Measurements from ENCODE around the gene GPNMB.
"Not testable (repeated sequence)": the region's sequence is repeated elsewhere in the genome, so short reads cannot be mapped to it uniquely, and the experiment has no call there.

The GPNMB gene

GRCh38 chr7:23246555-23246954, at the start of gene GPNMB:
Gene GPNMB (plus strand): TSS chr7:23246775. CDS start chr7:23246858, 83 bp downstream.
- peak; percentile 23 for DNase-seq

GRCh38 chr7:23197745-23198144, 48.8 kb upstream of the GPNMB start:
- DNase-seq, result not testable (repeated sequence)

- DNase-seq, result no peak
Measured at GRCh38 chr7:23200331-23200730, 46.2 kb upstream of the GPNMB start.

GRCh38 chr7:23204241-23204640, 42.3 kb upstream of the GPNMB start:
- no peak for DNase-seq

- DNase-seq, result no peak
Measured at GRCh38 chr7:23205577-23205908, 41.0 kb upstream of the GPNMB start.

DNA sequence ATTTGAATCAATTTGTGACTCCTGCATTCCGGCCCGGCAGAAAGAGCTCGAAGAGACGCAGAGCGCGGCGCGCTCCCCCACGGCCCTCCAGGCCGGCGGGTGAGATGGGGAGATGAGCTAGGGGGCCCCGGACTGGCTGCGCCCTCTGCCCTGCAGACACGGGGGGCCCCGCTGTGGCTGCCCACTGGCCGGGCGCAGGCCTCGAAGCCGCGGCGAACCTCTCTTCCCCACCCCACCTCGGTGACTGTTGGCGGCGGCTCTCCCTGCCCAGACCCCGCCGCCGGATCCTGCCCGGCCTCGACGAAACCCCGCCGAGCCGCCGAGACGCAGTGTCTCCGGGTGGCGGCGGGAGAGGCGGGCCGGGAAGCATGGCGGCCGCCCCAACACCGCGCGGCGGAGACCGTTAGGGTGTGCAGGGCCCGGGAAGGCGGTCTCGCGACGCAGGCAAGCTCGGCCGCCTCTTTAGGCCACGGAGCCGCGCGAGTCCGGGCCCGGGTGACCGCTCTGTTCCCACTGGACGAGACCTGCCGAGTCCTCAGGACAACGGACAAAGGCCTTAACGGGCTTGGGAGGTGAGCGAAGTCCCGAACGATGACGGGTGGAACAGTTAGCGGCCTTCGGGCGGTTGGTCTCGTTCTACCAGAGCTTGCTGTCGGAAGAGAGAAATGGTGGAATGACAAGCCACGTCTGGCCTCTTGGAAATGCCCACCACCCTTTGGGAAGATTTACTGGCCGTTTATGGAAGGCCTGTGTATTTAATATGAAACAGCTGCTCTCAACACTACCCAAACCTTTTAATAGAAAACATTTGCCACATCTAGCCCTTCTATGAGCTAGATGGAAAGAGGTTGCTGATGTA, 40.4 kb upstream of the GPNMB start:
- DNase-seq, result no peak

- no peak for DNase-seq
Measured at GRCh38 chr7:23207021-23207420, 39.6 kb upstream of the GPNMB start.

- DNase-seq, result no peak
Measured at GRCh38 chr7:23207884-23208283, 38.7 kb upstream of the GPNMB start.

DNA sequence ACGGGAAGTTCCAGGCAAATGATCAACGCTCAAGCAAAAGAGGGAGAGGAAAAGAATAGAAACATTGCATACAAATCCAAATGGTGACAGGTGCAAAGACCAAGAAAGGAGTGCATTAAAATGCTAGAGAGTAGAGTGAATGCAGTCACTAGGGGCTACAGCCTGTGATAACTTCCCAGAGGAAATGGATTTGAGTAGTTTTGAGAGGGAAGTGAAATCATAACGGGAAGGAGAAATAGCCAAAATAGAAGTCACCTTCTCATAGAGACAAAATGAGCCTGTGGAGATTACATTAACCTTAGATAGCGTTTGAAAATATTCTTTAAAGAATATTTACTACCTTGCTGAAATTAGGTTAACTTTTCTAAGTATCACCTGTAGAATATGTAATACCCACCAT, 38.3 kb upstream of the GPNMB start:
- no peak for DNase-seq

- no peak for DNase-seq
Measured at GRCh38 chr7:23210506-23210905, 36.1 kb upstream of the GPNMB start.

GRCh38 chr7:23211589-23211988, 35.0 kb upstream of the GPNMB start:
- no peak for DNase-seq

GRCh38 chr7:23212395-23212794, 34.2 kb upstream of the GPNMB start:
- DNase-seq, result no peak

DNA sequence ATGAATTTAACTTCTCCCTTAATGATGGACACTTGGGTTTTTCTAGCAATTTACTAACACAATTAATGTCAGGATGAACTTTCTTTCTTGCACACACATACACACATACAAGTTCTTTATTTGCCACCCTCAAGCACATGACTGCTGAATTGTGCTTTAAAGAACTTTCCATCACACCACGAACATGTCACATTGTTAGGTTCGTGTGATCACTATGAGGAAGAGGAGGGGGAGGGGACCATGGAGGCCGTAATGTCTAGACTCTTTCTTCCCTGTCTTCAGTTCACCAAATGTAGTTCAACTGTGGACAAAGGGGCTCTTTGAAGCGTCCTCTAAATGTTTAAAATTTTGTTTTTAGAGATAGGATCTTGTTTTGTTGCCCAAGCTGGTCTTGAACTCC, 33.7 kb upstream of the GPNMB start:
- no peak for DNase-seq

- DNase-seq, result no peak
Measured at GRCh38 chr7:23213755-23214154, 32.8 kb upstream of the GPNMB start.

DNA sequence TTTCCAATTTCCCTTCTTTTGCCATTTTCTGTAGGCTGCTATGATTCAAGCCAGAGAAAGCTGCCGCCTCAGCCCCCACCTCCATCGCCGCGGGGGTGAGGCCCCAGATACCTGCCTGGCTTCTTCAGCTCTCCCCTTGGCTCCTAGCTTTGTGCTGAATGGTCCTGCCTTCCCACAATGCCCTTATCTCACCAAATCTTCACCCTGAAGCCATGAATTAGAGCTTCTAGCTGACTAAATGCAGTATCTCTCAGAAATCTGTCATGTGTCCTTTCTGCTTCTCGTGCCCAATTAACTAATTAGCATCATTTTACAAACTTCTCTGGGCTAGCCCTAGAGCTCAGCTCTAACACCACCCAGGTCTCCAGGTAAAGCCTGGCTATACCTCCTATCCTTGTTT, 32.2 kb upstream of the GPNMB start:
- DNase-seq, result no peak

DNA sequence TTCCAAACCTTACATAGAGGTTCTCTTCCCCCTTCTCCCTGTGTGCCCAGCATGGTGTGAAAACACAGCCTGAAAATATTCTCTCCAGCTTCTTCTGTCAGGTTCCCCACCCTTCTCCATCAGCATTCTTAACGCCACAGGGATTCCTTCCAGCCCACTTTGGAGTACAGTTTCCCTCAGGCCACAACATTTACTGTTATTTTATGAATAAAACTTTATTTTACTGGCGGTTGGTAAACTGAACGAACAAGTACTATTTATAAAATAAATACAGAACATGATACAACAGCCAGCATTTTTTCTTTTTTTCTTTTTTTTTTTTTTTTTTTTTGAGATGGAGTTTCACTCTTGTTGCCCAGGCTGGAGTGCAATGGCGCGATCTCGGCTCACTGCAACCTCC, 31.6 kb upstream of the GPNMB start:
- DNase-seq, result no peak

GRCh38 chr7:23216021-23216420, 30.6 kb upstream of the GPNMB start:
- DNase-seq, result no peak

DNA sequence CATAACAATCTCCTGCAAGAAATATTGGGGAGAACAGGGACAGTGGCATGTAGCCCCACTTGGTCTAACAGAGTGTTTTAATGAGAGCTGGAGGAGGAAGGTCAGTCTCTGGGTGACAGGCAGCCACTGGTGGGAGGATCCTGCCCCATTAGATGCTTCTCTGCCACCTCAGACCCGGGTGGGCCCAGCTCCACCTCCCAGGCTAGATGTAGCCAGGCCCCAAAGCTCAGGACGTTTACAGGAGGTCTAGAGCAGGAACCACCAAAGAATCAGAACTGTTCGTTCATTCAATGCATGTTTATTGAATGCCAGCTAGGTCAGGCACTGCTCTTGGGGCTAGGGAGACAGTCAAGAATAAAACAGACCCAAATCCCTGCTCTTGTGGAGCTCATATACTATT, 28.4 kb upstream of the GPNMB start:
- no peak for DNase-seq

DNA sequence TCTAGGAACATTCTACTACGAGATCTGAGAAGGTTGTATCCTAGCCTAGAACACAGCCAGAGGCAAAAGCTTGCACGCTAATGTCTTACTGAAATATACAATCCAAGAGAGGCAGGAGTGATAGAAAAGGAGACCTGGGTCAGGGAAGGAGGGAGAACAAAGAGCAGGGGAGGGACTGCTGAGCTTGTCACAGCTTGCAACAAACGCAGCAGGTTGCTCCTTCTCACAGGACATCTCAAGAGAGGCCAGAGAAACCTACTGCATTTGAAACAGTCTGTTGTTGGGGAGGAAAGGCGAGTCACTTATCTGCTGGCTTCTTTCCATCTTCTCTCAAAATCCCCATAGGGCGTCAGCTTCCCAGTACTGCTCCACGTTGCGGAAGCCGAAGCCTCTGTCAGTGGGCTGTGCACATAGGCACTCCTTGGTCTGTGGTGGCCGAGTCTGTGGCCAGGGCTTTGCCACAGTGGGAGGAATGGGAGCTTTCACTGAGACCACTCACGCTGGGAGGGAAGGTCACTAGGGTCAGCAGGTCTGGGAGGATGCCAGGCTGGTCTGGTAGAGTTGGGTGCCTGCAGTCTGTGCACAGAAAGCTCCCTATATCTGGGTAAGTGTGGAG, 25.8 kb upstream of the GPNMB start:
- DNase-seq, result no peak

DNA sequence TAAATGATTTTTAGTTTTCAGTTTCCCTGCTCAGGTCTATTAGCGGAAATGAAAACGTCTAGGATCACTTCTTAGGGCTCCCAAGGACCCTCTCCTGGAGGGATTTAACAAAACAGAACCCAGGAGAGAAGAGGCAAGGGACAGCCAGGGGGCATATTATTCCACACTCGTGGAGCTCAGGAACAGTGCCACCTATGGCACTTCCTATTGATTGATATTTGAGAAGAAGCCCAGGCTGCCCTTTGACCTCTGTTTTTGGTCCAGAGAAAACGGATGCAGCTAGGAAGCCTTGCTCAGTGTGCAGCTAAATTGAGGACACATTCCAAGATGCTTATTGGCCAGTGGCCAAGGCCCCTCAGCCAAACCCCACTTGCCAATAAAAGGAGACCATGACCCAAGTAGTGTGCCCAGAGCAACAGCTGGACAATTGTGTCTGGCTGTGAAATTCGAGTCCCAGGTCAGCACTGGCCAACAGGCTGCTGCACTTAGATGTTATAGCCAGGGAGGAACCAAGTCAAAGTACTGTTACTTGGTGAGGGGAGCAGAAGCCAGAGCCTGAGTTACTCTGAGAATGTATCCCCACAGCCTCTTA, 24.0 kb upstream of the GPNMB start:
- DNase-seq, result no peak

- DNase-seq, result not testable (repeated sequence)
Measured at GRCh38 chr7:23224364-23224763, 22.2 kb upstream of the GPNMB start.

- DNase-seq, result no peak
Measured at GRCh38 chr7:23226844-23227450, 19.6 kb upstream of the GPNMB start.

DNA sequence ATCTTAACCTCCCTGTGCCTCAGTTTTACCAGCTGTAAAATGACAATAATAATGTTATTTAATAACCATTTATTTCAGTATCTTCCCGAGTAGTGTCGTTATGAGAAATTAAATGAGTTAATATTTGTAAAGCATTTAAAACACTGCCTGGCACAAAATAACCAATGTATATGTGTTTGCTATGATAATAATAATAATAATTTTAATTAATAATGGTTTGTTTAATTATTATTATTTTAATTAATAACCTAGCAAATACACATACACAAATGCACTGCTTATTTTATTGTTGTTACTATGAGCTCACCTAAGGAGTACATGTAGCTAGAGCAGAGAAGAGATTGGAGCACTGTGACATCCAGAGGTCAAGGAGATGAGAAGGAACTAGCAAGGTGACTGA, 18.2 kb upstream of the GPNMB start:
- no peak for DNase-seq

- no peak for DNase-seq
Measured at GRCh38 chr7:23230641-23231101, 15.9 kb upstream of the GPNMB start.
